ENCODE results near the gene PCOLCE2.

The PCOLCE2 gene

GRCh38 chr3:142923694-142924093, 34.8 kb upstream of the PCOLCE2 start:
- Histone ChIP-seq H3K27ac (ENCODE audit: low read depth, low read length) (no peak overlapping the region), H3K9ac (ENCODE audit: low read depth, low read length) (no peak overlapping the region), H3K4me3 (ENCODE audit: low read depth, low read length) (no peak overlapping the region), H3K36me3 (ENCODE audit: control insufficient read depth, insufficient read depth, low read length) (no peaks in the 10 kb centered on the region), H3K4me1 (ENCODE audit: control insufficient read depth, insufficient read depth, low read length) (no peaks in the 10 kb centered on the region), H3K27me3 (ENCODE audit: control insufficient read depth, insufficient read depth, low read length) (no peaks in the 10 kb centered on the region), H3K9me3 (ENCODE audit: control insufficient read depth, insufficient read depth, low read length) (no peaks in the 10 kb centered on the region)

- H3K4me1 ChIP-seq (ENCODE audit: control insufficient read depth, insufficient read depth, low read length): no peaks in the 10 kb centered on the region
- no peak overlapping the region for H3K27ac ChIP-seq (ENCODE audit: low read depth, low read length)
These were observed 27.7 kb upstream of the PCOLCE2 start for GRCh38 chr3:142916605-142917004.

DNA sequence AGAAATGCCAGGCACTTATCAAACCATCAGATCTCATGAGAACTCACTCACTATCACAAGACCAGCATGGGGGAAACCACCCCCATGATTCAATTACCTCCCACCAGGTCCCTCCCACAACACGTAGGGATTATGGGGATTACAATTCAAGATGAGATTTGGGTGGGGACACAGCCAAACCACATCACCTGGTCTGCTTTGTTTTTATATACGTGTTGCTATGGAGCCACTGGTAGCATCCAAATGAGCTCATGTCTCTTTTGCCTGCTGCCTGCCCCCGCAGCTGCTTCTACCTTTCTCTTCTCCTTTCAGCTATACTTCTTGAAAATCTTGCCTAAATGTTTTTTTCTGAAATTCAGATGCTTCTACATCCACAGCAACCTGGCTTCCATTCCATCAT, 26.8 kb upstream of the PCOLCE2 start:
- H3K4me1 ChIP-seq (ENCODE audit: control insufficient read depth, insufficient read depth, low read length): no peaks in the 10 kb centered on the region
- H3K4me3 ChIP-seq (ENCODE audit: low read depth, low read length): no peak overlapping the region
- no peaks in the 10 kb centered on the region for H3K9me3 ChIP-seq (ENCODE audit: control insufficient read depth, insufficient read depth, low read length)
- H3K27ac ChIP-seq (ENCODE audit: low read depth, low read length): no peak overlapping the region
- no peaks in the 10 kb centered on the region for H3K36me3 ChIP-seq (ENCODE audit: control insufficient read depth, insufficient read depth, low read length)
- H3K9ac ChIP-seq (ENCODE audit: low read depth, low read length): no peak overlapping the region
- H3K27me3 ChIP-seq (ENCODE audit: control insufficient read depth, insufficient read depth, low read length): no peaks in the 10 kb centered on the region

More at GRCh38 chr3:142916605-142917004, 27.7 kb upstream of the PCOLCE2 start:
- Histone ChIP-seq H3K4me3 (ENCODE audit: low read depth, low read length) (no peak overlapping the region), H3K27me3 (ENCODE audit: control insufficient read depth, insufficient read depth, low read length) (no peaks in the 10 kb centered on the region), H3K9ac (ENCODE audit: low read depth, low read length) (no peak overlapping the region), H3K9me3 (ENCODE audit: control insufficient read depth, insufficient read depth, low read length) (no peaks in the 10 kb centered on the region), H3K36me3 (ENCODE audit: control insufficient read depth, insufficient read depth, low read length) (no peaks in the 10 kb centered on the region)

DNA sequence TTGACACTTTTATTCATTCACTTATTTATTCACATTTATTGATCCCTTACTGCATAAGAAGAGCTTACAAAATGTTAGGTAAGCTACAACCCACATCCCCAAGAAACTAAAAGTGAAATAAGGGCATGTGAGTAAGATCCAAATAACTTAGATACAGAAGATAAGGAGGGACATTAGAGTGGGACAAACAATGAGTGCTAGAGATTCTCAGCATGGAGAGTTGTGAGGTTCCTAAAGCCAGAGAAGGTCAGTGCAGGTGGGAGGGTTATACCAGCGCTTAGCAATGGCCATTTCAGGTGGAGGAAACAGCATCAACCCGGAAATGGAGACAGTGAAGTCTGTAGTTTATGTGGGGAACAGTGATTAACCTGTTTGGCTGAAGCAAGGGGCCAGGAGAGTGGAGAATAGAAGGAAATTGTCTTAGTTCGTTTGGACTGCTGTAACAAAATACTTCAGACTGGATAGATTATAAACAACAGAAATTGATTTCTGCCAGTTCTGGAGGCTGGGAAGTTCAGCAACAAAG, 25.5 kb upstream of the PCOLCE2 start:
- H3K36me3 ChIP-seq (ENCODE audit: control insufficient read depth, insufficient read depth, low read length): no peaks in the 10 kb centered on the region
- no peak overlapping the region for H3K9ac ChIP-seq (ENCODE audit: low read depth, low read length)
- no peaks in the 10 kb centered on the region for H3K4me1 ChIP-seq (ENCODE audit: control insufficient read depth, insufficient read depth, low read length)
- no peaks in the 10 kb centered on the region for H3K9me3 ChIP-seq (ENCODE audit: control insufficient read depth, insufficient read depth, low read length)
- H3K4me3 ChIP-seq (ENCODE audit: low read depth, low read length): no peak overlapping the region
- no peaks in the 10 kb centered on the region for H3K27me3 ChIP-seq (ENCODE audit: control insufficient read depth, insufficient read depth, low read length)
- no peak overlapping the region for H3K27ac ChIP-seq (ENCODE audit: low read depth, low read length)

- no peak overlapping the region for H3K4me3 ChIP-seq (ENCODE audit: low read depth, low read length)
- no peaks in the 10 kb centered on the region for H3K27me3 ChIP-seq (ENCODE audit: control insufficient read depth, insufficient read depth, low read length)
- H3K4me1 ChIP-seq (ENCODE audit: control insufficient read depth, insufficient read depth, low read length): no peaks in the 10 kb centered on the region
- no peak overlapping the region for H3K27ac ChIP-seq (ENCODE audit: low read depth, low read length)
- H3K9ac ChIP-seq (ENCODE audit: low read depth, low read length): no peak overlapping the region
- no peaks in the 10 kb centered on the region for H3K36me3 ChIP-seq (ENCODE audit: control insufficient read depth, insufficient read depth, low read length)
- H3K9me3 ChIP-seq (ENCODE audit: control insufficient read depth, insufficient read depth, low read length): no peaks in the 10 kb centered on the region
These were observed 24.5 kb upstream of the PCOLCE2 start for GRCh38 chr3:142913432-142913831.

DNA sequence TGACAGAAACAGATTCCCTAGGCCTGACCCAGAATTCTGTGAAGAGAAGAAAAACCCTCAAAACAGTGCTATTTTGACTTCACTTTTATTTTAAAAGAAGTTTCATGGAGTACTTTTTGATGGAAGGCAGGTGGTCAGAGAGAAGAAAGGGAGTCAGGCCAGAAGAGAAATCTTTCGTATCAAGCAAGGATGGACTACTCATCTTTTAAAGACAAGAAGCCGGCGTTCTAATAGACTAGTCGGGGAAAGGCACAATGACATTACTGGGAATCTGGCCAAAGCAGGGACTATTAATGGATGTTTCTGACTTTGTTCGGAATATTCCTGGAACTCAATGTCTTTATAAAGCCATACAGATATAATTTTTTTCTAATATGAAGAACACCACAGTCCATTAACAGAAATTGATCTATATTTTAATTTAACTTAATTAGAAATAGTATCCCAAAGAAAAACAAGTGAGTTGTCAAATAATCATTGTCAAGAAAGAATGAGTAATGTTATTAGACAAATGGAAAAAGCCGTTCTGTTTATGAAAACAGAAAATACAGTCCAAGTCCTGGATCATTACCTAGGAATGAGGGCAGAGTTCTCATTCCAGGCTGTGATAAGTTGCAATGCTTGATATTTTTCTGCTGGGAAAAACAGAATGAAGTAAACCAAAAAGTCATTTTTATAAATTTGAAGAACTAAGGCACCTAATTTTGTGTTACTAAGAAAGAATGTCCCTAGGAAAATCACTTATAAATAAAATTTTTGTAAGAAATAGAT, 23.7 kb upstream of the PCOLCE2 start:
- H3K36me3 ChIP-seq (ENCODE audit: control insufficient read depth, insufficient read depth, low read length): no peaks in the 10 kb centered on the region
- no peaks in the 10 kb centered on the region for H3K9me3 ChIP-seq (ENCODE audit: control insufficient read depth, insufficient read depth, low read length)
- no peak overlapping the region for H3K9ac ChIP-seq (ENCODE audit: low read depth, low read length)
- H3K27me3 ChIP-seq (ENCODE audit: control insufficient read depth, insufficient read depth, low read length): no peaks in the 10 kb centered on the region
- no peak overlapping the region for H3K4me3 ChIP-seq (ENCODE audit: low read depth, low read length)
- H3K27ac ChIP-seq (ENCODE audit: low read depth, low read length): no peak overlapping the region
- no peaks in the 10 kb centered on the region for H3K4me1 ChIP-seq (ENCODE audit: control insufficient read depth, insufficient read depth, low read length)

- H3K27me3 ChIP-seq (ENCODE audit: control insufficient read depth, insufficient read depth, low read length): no peaks in the 10 kb centered on the region
- H3K9me3 ChIP-seq (ENCODE audit: control insufficient read depth, insufficient read depth, low read length): no peaks in the 10 kb centered on the region
- no peak overlapping the region for H3K9ac ChIP-seq (ENCODE audit: low read depth, low read length)
- H3K36me3 ChIP-seq (ENCODE audit: control insufficient read depth, insufficient read depth, low read length): no peaks in the 10 kb centered on the region
- no peak overlapping the region for H3K27ac ChIP-seq (ENCODE audit: low read depth, low read length)
- no peak overlapping the region for H3K4me3 ChIP-seq (ENCODE audit: low read depth, low read length)
- H3K4me1 ChIP-seq (ENCODE audit: control insufficient read depth, insufficient read depth, low read length): no peaks in the 10 kb centered on the region
These were observed 21.4 kb upstream of the PCOLCE2 start for GRCh38 chr3:142910280-142910679.

- no peaks in the 10 kb centered on the region for H3K27me3 ChIP-seq (ENCODE audit: control insufficient read depth, insufficient read depth, low read length)
- no peak overlapping the region for H3K4me3 ChIP-seq (ENCODE audit: low read depth, low read length)
- H3K4me1 ChIP-seq (ENCODE audit: control insufficient read depth, insufficient read depth, low read length): 0 out of 2 replicates have a peak, but pooled peaks cover 2% of the 10 kb centered on the region
- no peak overlapping the region for H3K27ac ChIP-seq (ENCODE audit: low read depth, low read length)
- H3K9me3 ChIP-seq (ENCODE audit: control insufficient read depth, insufficient read depth, low read length): no peaks in the 10 kb centered on the region
- no peaks in the 10 kb centered on the region for H3K36me3 ChIP-seq (ENCODE audit: control insufficient read depth, insufficient read depth, low read length)
- no peak overlapping the region for H3K9ac ChIP-seq (ENCODE audit: low read depth, low read length)
These were observed 20.4 kb upstream of the PCOLCE2 start for GRCh38 chr3:142909282-142909681.

DNA sequence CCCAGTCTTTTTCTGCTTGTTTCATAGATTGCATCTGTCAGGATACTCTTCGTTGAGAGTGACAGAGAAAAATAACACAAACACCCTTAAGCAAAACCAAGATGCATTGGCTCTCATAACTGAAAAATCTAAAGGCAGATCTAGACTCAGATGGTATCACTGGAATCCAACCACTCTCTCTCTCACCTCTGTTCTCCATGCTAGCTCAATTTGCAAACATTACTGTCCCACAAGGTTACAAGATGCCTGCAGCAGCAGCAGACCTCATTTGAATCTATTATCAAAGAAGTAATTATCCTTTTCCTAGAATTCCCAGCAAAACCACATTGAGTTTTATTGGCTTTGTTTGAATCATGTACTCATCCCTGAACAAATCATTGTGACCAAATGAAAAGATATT, 19.1 kb upstream of the PCOLCE2 start:
- Histone ChIP-seq H3K9ac (ENCODE audit: low read depth, low read length) (no peak overlapping the region), H3K9me3 (ENCODE audit: control insufficient read depth, insufficient read depth, low read length) (no peaks in the 10 kb centered on the region), H3K4me1 (ENCODE audit: control insufficient read depth, insufficient read depth, low read length) (0 out of 2 replicates have a peak, but pooled peaks cover 2% of the 10 kb centered on the region), H3K36me3 (ENCODE audit: control insufficient read depth, insufficient read depth, low read length) (no peaks in the 10 kb centered on the region), H3K4me3 (ENCODE audit: low read depth, low read length) (no peak overlapping the region), H3K27ac (ENCODE audit: low read depth, low read length) (no peak overlapping the region), H3K27me3 (ENCODE audit: control insufficient read depth, insufficient read depth, low read length) (no peaks in the 10 kb centered on the region)

GRCh38 chr3:142904639-142905436, 16.0 kb upstream of the PCOLCE2 start:
- Histone ChIP-seq H3K9me3 (ENCODE audit: control insufficient read depth, insufficient read depth, low read length) (no peaks in the 10 kb centered on the region), H3K9ac (ENCODE audit: low read depth, low read length) (no peak overlapping the region), H3K4me1 (ENCODE audit: control insufficient read depth, insufficient read depth, low read length) (0 out of 2 replicates have a peak, but pooled peaks cover 2% of the 10 kb centered on the region), H3K36me3 (ENCODE audit: control insufficient read depth, insufficient read depth, low read length) (no peaks in the 10 kb centered on the region), H3K4me3 (ENCODE audit: low read depth, low read length) (no peak overlapping the region), H3K27me3 (ENCODE audit: control insufficient read depth, insufficient read depth, low read length) (no peaks in the 10 kb centered on the region), H3K27ac (ENCODE audit: low read depth, low read length) (no peak overlapping the region)

- H3K9me3 ChIP-seq (ENCODE audit: control insufficient read depth, insufficient read depth, low read length): no peaks in the 10 kb centered on the region
- no peak overlapping the region for H3K27ac ChIP-seq (ENCODE audit: low read depth, low read length)
- no peak overlapping the region for H3K9ac ChIP-seq (ENCODE audit: low read depth, low read length)
- H3K36me3 ChIP-seq (ENCODE audit: control insufficient read depth, insufficient read depth, low read length): no peaks in the 10 kb centered on the region
- no peak overlapping the region for H3K4me3 ChIP-seq (ENCODE audit: low read depth, low read length)
- H3K4me1 ChIP-seq (ENCODE audit: control insufficient read depth, insufficient read depth, low read length): 0 out of 2 replicates have a peak, but pooled peaks cover 2% of the 10 kb centered on the region
- H3K27me3 ChIP-seq (ENCODE audit: control insufficient read depth, insufficient read depth, low read length): no peaks in the 10 kb centered on the region
These were observed 13.5 kb upstream of the PCOLCE2 start for GRCh38 chr3:142902356-142902755.
